T-cell (primary cell): ENCODE data around the gene FSTL4. TPM values are rescaled to one million over a fixed set of nuclear protein-coding genes. Genes with fewer than 3 reads are reported as not detected.
"Not testable (repeated sequence)": the region's sequence is repeated elsewhere in the genome, so short reads cannot be mapped to it uniquely, and the experiment has no call there.

Source experiments
- ATAC-seq, 4 experiments: fragments of 200-7000 bp in 3 of 4; fragments of 150-1000 bp in 1 of 4; cut with Tn5 transposase; replicated peaks in 1 of 4; 1 replicate in 3 of 4; 2 replicates in 1 of 4; pipeline ENCODE4 v1.10.0; 2021; ENCODE audit warnings: moderate library complexity in 3 of 4, mild to moderate bottlenecking in 2 of 4, moderate number of reproducible peaks in 1 of 4
- CTCF ChIA-PET, 2 donors: fragments of 300-600 bp; sonication (Branson Sonifier 250); formaldehyde crosslinking; loops; one replicate each; lab custom pipeline; 2022; ENCODE audit warnings: antibody characterized with exemption in 2 of 2; lab: Charles Lee
- POLR2A ChIA-PET, 2 donors: fragments of 300-600 bp; sonication (Branson Sonifier 250); formaldehyde crosslinking; loops; one replicate each; lab custom pipeline; 2022; ENCODE audit warnings: antibody characterized with exemption in 2 of 2; lab: Charles Lee
- DNase-seq, 35 experiments: peaks; one replicate each; pipeline versions ENCODE4 v3.0.0 to v3.0.0-alpha.2; 2013 to 2023
- H3K27ac ChIP-seq: one replicate; pipeline ENCODE4 v1.5.1; 2013; ENCODE audit warnings: low read length
- H3K27me3 ChIP-seq, 2 experiments: replicated peaks in 1 of 2; 1 replicate in 1 of 2; 2 replicates in 1 of 2; pipeline versions ENCODE4 v1.6.1 to v1.7.0; 2013; ENCODE audit warnings: low read length in 1 of 2, mixed read lengths in 1 of 2; ENCODE audit not compliant: control insufficient read depth in 2 of 2, insufficient read depth in 2 of 2; ENCODE audit errors: extremely low read depth in 1 of 2
- H3K36me3 ChIP-seq, 2 donors: 1 replicate in 1 of 2; 2 replicates in 1 of 2; pipeline versions ENCODE4 v1.6.1 to v1.7.0; 2013; ENCODE audit warnings: low read length in 1 of 2; ENCODE audit not compliant: control insufficient read depth in 2 of 2, insufficient read depth in 1 of 2; ENCODE audit errors: extremely low read depth in 1 of 2
- H3K4me1 ChIP-seq, 2 experiments: 1 replicate in 1 of 2; 2 replicates in 1 of 2; pipeline versions ENCODE4 v1.6.1 to v1.7.0; 2013; ENCODE audit warnings: low read length in 2 of 2, mixed read lengths in 1 of 2; ENCODE audit not compliant: insufficient read depth in 2 of 2, control insufficient read depth in 1 of 2; ENCODE audit errors: extremely low read depth in 1 of 2
- H3K4me3 ChIP-seq, 2 donors: 1 replicate in 1 of 2; 2 replicates in 1 of 2; pipeline versions ENCODE4 v1.5.1 to v1.7.0; 2013; ENCODE audit warnings: mild to moderate bottlenecking in 2 of 2, low read length in 1 of 2, moderate library complexity in 1 of 2; ENCODE audit not compliant: control insufficient read depth in 1 of 2; ENCODE audit errors: extremely low read depth in 1 of 2
- H3K9me3 ChIP-seq: 2 replicates; pipeline ENCODE4 v1.7.0; 2013
- H3K27ac Mint-ChIP-seq, 2 donors: one replicate each; pipeline ENCODE4 v1.8.0; 2020 to 2021; ENCODE audit warnings: mild to moderate bottlenecking in 2 of 2, mixed read lengths in 2 of 2
- H3K27me3 Mint-ChIP-seq, 2 donors: one replicate each; pipeline ENCODE4 v1.8.0; 2021 to 2022; ENCODE audit warnings: mixed read lengths in 2 of 2
- H3K36me3 Mint-ChIP-seq: one replicate; pipeline ENCODE4 v1.8.0; 2021; ENCODE audit warnings: mixed read lengths
- H3K4me1 Mint-ChIP-seq, 3 donors: one replicate each; pipeline ENCODE4 v1.8.0; 2020 to 2022; ENCODE audit warnings: mixed read lengths in 3 of 3, mild to moderate bottlenecking in 1 of 3
- H3K4me3 Mint-ChIP-seq, 3 donors: one replicate each; pipeline ENCODE4 v1.8.0; 2020 to 2022; ENCODE audit warnings: mild to moderate bottlenecking in 3 of 3, mixed read lengths in 3 of 3, moderate library complexity in 3 of 3
- H3K9me3 Mint-ChIP-seq, 3 donors: one replicate each; pipeline ENCODE4 v1.8.0; 2020 to 2022; ENCODE audit warnings: mixed read lengths in 3 of 3
- WGBS: methylation state at CpG from one replicate; pipeline ENCODE4 v1.1.5; 2013; ENCODE audit warnings: missing lambda C conversion rate; ENCODE audit not compliant: insufficient coverage; 5-methylcytosine and 5-hydroxymethylcytosine counted together
- total RNA-seq, 35 experiments: library from RNA in 6 of 35; stranded (reverse) in 6 of 35; fragments of 120-200 nt in 1 of 35; gene quantifications; one replicate each; pipeline versions ENCODE4 v1.2.1 to v1.2.4 and lab custom pipeline; 2013 to 2026

Gene FSTL4
- total RNA-seq, 5 donors from 2014 or later (not counting 1 experiment from before 2014, with no cell fraction given) = 1.6 TPM; not detected in 3

- Histone ChIP-seq H3K27me3 (peaks cover 0 to 26% of the 10 kb centered on the region in 2 experiments), H3K4me1 (no peaks in the 10 kb centered on the region), H3K9me3 (no peaks in the 10 kb centered on the region), H3K4me3 (no peak overlapping the region), H3K27ac (no peak overlapping the region), H3K36me3 (no peaks in the 10 kb centered on the region)
- 74% methylated on average over 3 of the region's 10 CpGs for WGBS
- Mint-ChIP-seq H3K9me3 (no peaks in the 10 kb centered on the region), H3K27ac (no peak overlapping the region), H3K4me3 (no peak overlapping the region), H3K36me3 (no peaks in the 10 kb centered on the region), H3K4me1 (no peaks in the 10 kb centered on the region), H3K27me3 (peaks cover 3 to 8% of the 10 kb centered on the region in 2 donors)
- no peak for DNase-seq
- no peak for ATAC-seq
- ChIA-PET CTCF (interaction anchor here in 1 of 2 donors (0.7 kb wide), 1 partner anchor 39 kb away, joined by 7 read pairs; no protein-coding TSS in a partner anchor), POLR2A (no interaction called here)
Observed at GRCh38 chr5:133449181-133449580, 163.2 kb downstream of the FSTL4 start.

- H3K9me3 ChIP-seq = no peaks in the 10 kb centered on the region
- ChIA-PET POLR2A (no interaction called here), CTCF (no interaction called here)
- Mint-ChIP-seq H3K9me3 (no peaks in the 10 kb centered on the region), H3K27ac (no peak overlapping the region), H3K4me3 (no peak overlapping the region), H3K27me3 (peaks cover 3 to 8% of the 10 kb centered on the region in 2 donors), H3K36me3 (no peaks in the 10 kb centered on the region), H3K4me1 (no peaks in the 10 kb centered on the region)
- H3K27me3 ChIP-seq = peaks cover 0 to 20% of the 10 kb centered on the region in 2 experiments
- DNase-seq = no peak
- 79% methylated on average over 7 of the region's 9 CpGs for WGBS
- no peaks in the 10 kb centered on the region for H3K36me3 ChIP-seq
- ATAC-seq = no peak
- no peak overlapping the region for H3K27ac ChIP-seq
- H3K4me3 ChIP-seq = no peak overlapping the region
- no peaks in the 10 kb centered on the region for H3K4me1 ChIP-seq
Observed at GRCh38 chr5:133446440-133446839, 165.9 kb downstream of the FSTL4 start.

- ATAC-seq = no peak
- H3K27ac ChIP-seq = no peak overlapping the region
- Mint-ChIP-seq H3K9me3 (no peaks in the 10 kb centered on the region), H3K27ac (no peak overlapping the region), H3K4me1 (no peaks in the 10 kb centered on the region), H3K4me3 (no peak overlapping the region), H3K36me3 (no peaks in the 10 kb centered on the region), H3K27me3 (peaks cover 3 to 4% of the 10 kb centered on the region in 2 donors)
- POLR2A ChIA-PET = no interaction called here
- CTCF ChIA-PET = no interaction called here
- H3K4me3 ChIP-seq = no peak overlapping the region
- H3K36me3 ChIP-seq = no peaks in the 10 kb centered on the region
- no peak for DNase-seq
- peaks cover 0 to 23% of the 10 kb centered on the region in 2 experiments for H3K27me3 ChIP-seq
- WGBS = no CpG with 5 or more reads among the region's 1 CpG
- no peaks in the 10 kb centered on the region for H3K4me1 ChIP-seq
- no peaks in the 10 kb centered on the region for H3K9me3 ChIP-seq
Observed at GRCh38 chr5:133445744-133446143, 166.6 kb downstream of the FSTL4 start.

GRCh38 chr5:133445204-133445603 lies 167.1 kb downstream of the FSTL4 start:
- H3K27ac ChIP-seq, DNase-seq, H3K4me3 ChIP-seq, H3K27me3 Mint-ChIP-seq, H3K27ac Mint-ChIP-seq, H3K9me3 ChIP-seq, POLR2A ChIA-PET, ATAC-seq, H3K4me3 Mint-ChIP-seq, H3K36me3 ChIP-seq, H3K4me1 Mint-ChIP-seq, H3K36me3 Mint-ChIP-seq, H3K4me1 ChIP-seq, CTCF ChIA-PET, H3K9me3 Mint-ChIP-seq: not testable (repeated sequence)
- WGBS = 86% methylated on average over 10 of the region's 10 CpGs
- H3K27me3 ChIP-seq = peaks cover 0 to 25% of the 10 kb centered on the region in 2 experiments

- Histone ChIP-seq H3K9me3 (no peaks in the 10 kb centered on the region), H3K27me3 (peaks cover 0 to 30% of the 10 kb centered on the region in 2 experiments), H3K36me3 (no peaks in the 10 kb centered on the region), H3K4me3 (no peak overlapping the region), H3K27ac (no peak overlapping the region), H3K4me1 (no peaks in the 10 kb centered on the region)
- ATAC-seq (no peak), DNase-seq (no peak)
- WGBS = 69% methylated on average over 5 of the region's 5 CpGs
- Mint-ChIP-seq H3K4me3 (no peak overlapping the region), H3K27ac (no peak overlapping the region), H3K27me3 (no peaks in the 10 kb centered on the region), H3K9me3 (no peaks in the 10 kb centered on the region), H3K36me3 (no peaks in the 10 kb centered on the region), H3K4me1 (no peaks in the 10 kb centered on the region)
- ChIA-PET CTCF (no interaction called here), POLR2A (no interaction called here)
Observed at GRCh38 chr5:133444711-133445110, 167.6 kb downstream of the FSTL4 start.

GRCh38 chr5:133441166-133441815 lies 171.1 kb downstream of the FSTL4 start:
- Histone ChIP-seq H3K9me3 (no peaks in the 10 kb centered on the region), H3K27ac (no peak overlapping the region), H3K4me3 (no peak overlapping the region), H3K4me1 (no peaks in the 10 kb centered on the region), H3K36me3 (no peaks in the 10 kb centered on the region), H3K27me3 (peaks cover 0 to 25% of the 10 kb centered on the region in 2 experiments)
- 71% methylated on average over 7 of the region's 7 CpGs for WGBS
- CTCF ChIA-PET = no interaction called here
- ATAC-seq = no peak
- POLR2A ChIA-PET = no interaction called here
- H3K27ac Mint-ChIP-seq = no peak overlapping the region
- peaks cover 0 to 8% of the 10 kb centered on the region in 2 donors for H3K27me3 Mint-ChIP-seq
- no peaks in the 10 kb centered on the region for H3K9me3 Mint-ChIP-seq
- H3K4me3 Mint-ChIP-seq = no peak overlapping the region
- DNase-seq = no peak
- H3K4me1 Mint-ChIP-seq = no peaks in the 10 kb centered on the region
- H3K36me3 Mint-ChIP-seq = no peaks in the 10 kb centered on the region
